Caco-2 (cell line): Measurements from ENCODE around the gene KCNN3. TPM values are rescaled to one million over a fixed set of nuclear protein-coding genes. Genes with fewer than 3 reads are reported as not detected.

Experiments
- BruUV-seq: library from RNA; stranded (reverse); fragments of 400-500 nt; replicated peaks from 2 replicates; lab custom pipeline; 2021; lab: Mats Ljungman, UMichigan
- CTCF ChIA-PET: fragments of 300-600 bp; sonication (Branson Sonifier 250); formaldehyde crosslinking; loops from one replicate; lab custom pipeline; 2022; ENCODE audit warnings: antibody characterized with exemption; lab: Charles Lee
- POLR2A ChIA-PET: fragments of 300-600 bp; sonication (Branson Sonifier 250); formaldehyde crosslinking; loops from one replicate; lab custom pipeline; 2022; ENCODE audit warnings: antibody characterized with exemption; lab: Charles Lee
- DNase-seq, 2 experiments: peaks; one replicate each; pipeline versions ENCODE4 v3.0.0 to v3.0.0-alpha.2; 2020 to 2022
- H3K27me3 ChIP-seq: replicated peaks from 2 replicates; pipeline ENCODE4 v1.6.0; 2011; ENCODE audit warnings: low read length; ENCODE audit not compliant: control insufficient read depth, insufficient read depth
- H3K36me3 ChIP-seq: 2 replicates; pipeline ENCODE4 v1.5.1; 2011; ENCODE audit warnings: low read length; ENCODE audit not compliant: control insufficient read depth, insufficient read depth
- H3K4me1 ChIP-seq: fragments of 250-450 bp; sonication (Bioruptor Pico); 2 replicates; pipeline ENCODE4 v1.5.1; 2020; ENCODE audit warnings: mild to moderate bottlenecking
- H3K4me3 ChIP-seq: 2 replicates; pipeline ENCODE4 v1.5.1; 2011; ENCODE audit warnings: low read depth, mild to moderate bottlenecking, control low read depth, low read length
- H3K9me3 ChIP-seq: fragments of 250-450 bp; sonication (Bioruptor Pico); 2 replicates; pipeline ENCODE4 v1.5.1; 2020; ENCODE audit warnings: mild to moderate bottlenecking, moderate library complexity
- H3K27ac Mint-ChIP-seq: one replicate; pipeline ENCODE4 v1.8.0; 2022; ENCODE audit warnings: mixed read lengths; ENCODE audit not compliant: unreplicated experiment
- H3K27me3 Mint-ChIP-seq: one replicate; pipeline ENCODE4 v1.8.0; 2022; ENCODE audit warnings: mixed read lengths; ENCODE audit not compliant: insufficient read depth, unreplicated experiment
- H3K36me3 Mint-ChIP-seq: one replicate; pipeline ENCODE4 v1.8.0; 2022; ENCODE audit warnings: mild to moderate bottlenecking, mixed read lengths; ENCODE audit not compliant: insufficient read depth, unreplicated experiment
- H3K4me1 Mint-ChIP-seq: one replicate; pipeline ENCODE4 v1.8.0; 2022; ENCODE audit warnings: low read depth, mixed read lengths; ENCODE audit not compliant: unreplicated experiment
- H3K4me3 Mint-ChIP-seq: one replicate; pipeline ENCODE4 v1.8.0; 2022; ENCODE audit warnings: mild to moderate bottlenecking, moderate library complexity, mixed read lengths; ENCODE audit not compliant: unreplicated experiment
- H3K9me3 Mint-ChIP-seq: one replicate; pipeline ENCODE4 v1.8.0; 2022; ENCODE audit warnings: mixed read lengths; ENCODE audit not compliant: unreplicated experiment
- CTCF ChIP-seq, 2 experiments: fragments of 200-600 bp in 1 of 2; IDR thresholded peaks; 1 replicate in 1 of 2; 2 replicates in 1 of 2; pipeline versions ENCODE4 v1.5.1 to v1.8.0; 2011 to 2022; ENCODE audit warnings: antibody characterized with exemption in 1 of 2, control low read depth in 1 of 2, inconsistent platforms in 1 of 2, low read depth in 1 of 2, low read length in 1 of 2, mild to moderate bottlenecking in 1 of 2, moderate library complexity in 1 of 2; ENCODE audit not compliant: insufficient read depth in 1 of 2, severe bottlenecking in 1 of 2, unreplicated experiment in 1 of 2
- intact Hi-C: fragments of 100-400 bp; cut with micrococcal nuclease; formaldehyde crosslinking; loops from one replicate; pipeline ENCODE4 v1.10.0; 2022; ENCODE audit not compliant: unreplicated experiment
- total RNA-seq: library from RNA; stranded (reverse); gene quantifications from 2 replicates; pipeline ENCODE4 v1.2.3, GENCODE V29; 2022

KCNN3 gene
- total RNA-seq, 1 experiment from 2014 or later: 0.05 TPM

- ChIA-PET CTCF (no interaction called here), POLR2A (no interaction called here)
- Mint-ChIP-seq H3K36me3 (no peaks in the 10 kb centered on the region), H3K27ac (no peak overlapping the region), H3K4me1 (no peaks in the 10 kb centered on the region), H3K4me3 (no peak overlapping the region), H3K27me3 (peaks cover 34% of the 10 kb centered on the region), H3K9me3 (no peaks in the 10 kb centered on the region)
- no peaks in the 10 kb centered on the region for H3K4me1 ChIP-seq
- DNase-seq: no peak
- no peaks in the 10 kb centered on the region for H3K9me3 ChIP-seq
- H3K4me3 ChIP-seq: no peak overlapping the region
- H3K36me3 ChIP-seq: no peaks in the 10 kb centered on the region
- no TSS peak for BruUV-seq
- no peaks in the 10 kb centered on the region; the same call in 1 of the 2 replicates for H3K27me3 ChIP-seq
- no peak for TF ChIP-seq CTCF (IDR thresholded peaks at IDR 0.05; ENCODE audit: insufficient read depth in 1 of 2, low read depth in 1 of 2, low read length in 1 of 2, severe bottlenecking in 1 of 2, unreplicated experiment in 1 of 2)
- intact Hi-C loops: no loop called here
Measured at GRCh38 chr1:154735061-154735803, 134.8 kb downstream of the KCNN3 start.

GRCh38 chr1:154733621-154734020 is 136.5 kb downstream of the KCNN3 start:
- intact Hi-C loops: no loop called here
- H3K36me3 ChIP-seq: no peaks in the 10 kb centered on the region
- H3K4me3 ChIP-seq: no peak overlapping the region
- Mint-ChIP-seq H3K27ac (no peak overlapping the region), H3K4me1 (no peaks in the 10 kb centered on the region), H3K9me3 (no peaks in the 10 kb centered on the region), H3K4me3 (no peak overlapping the region), H3K36me3 (no peaks in the 10 kb centered on the region), H3K27me3 (peaks cover 31% of the 10 kb centered on the region)
- TF ChIP-seq CTCF (IDR thresholded peaks at IDR 0.05; ENCODE audit: insufficient read depth in 1 of 2, low read depth in 1 of 2, low read length in 1 of 2, severe bottlenecking in 1 of 2, unreplicated experiment in 1 of 2): no peak
- ChIA-PET CTCF (no interaction called here), POLR2A (no interaction called here)
- DNase-seq: no peak
- no peaks in the 10 kb centered on the region for H3K9me3 ChIP-seq
- no peaks in the 10 kb centered on the region for H3K4me1 ChIP-seq
- no TSS peak for BruUV-seq
- H3K27me3 ChIP-seq: no peaks in the 10 kb centered on the region; the same call in 1 of the 2 replicates

- Mint-ChIP-seq H3K27ac (no peak overlapping the region), H3K36me3 (no peaks in the 10 kb centered on the region), H3K27me3 (peaks cover 26% of the 10 kb centered on the region), H3K9me3 (no peaks in the 10 kb centered on the region), H3K4me3 (no peak overlapping the region), H3K4me1 (no peaks in the 10 kb centered on the region)
- no peaks in the 10 kb centered on the region for H3K27me3 ChIP-seq
- no peaks in the 10 kb centered on the region for H3K36me3 ChIP-seq
- H3K4me1 ChIP-seq: no peaks in the 10 kb centered on the region
- DNase-seq: no peak
- POLR2A ChIA-PET: no interaction called here
- H3K4me3 ChIP-seq: no peak overlapping the region
- no TSS peak for BruUV-seq
- intact Hi-C loops: no loop called here
- H3K9me3 ChIP-seq: no peaks in the 10 kb centered on the region
- TF ChIP-seq CTCF (IDR thresholded peaks at IDR 0.05; ENCODE audit: insufficient read depth in 1 of 2, low read depth in 1 of 2, low read length in 1 of 2, severe bottlenecking in 1 of 2, unreplicated experiment in 1 of 2): no peak
- CTCF ChIA-PET: no interaction called here
Measured at GRCh38 chr1:154730986-154731489, 139.0 kb downstream of the KCNN3 start.
